Activated CD8-positive, alpha-beta memory T cell treated with anti-CD3 and anti-CD28 coated beads for 48 hours (primary cell): ENCODE results near the gene TREX2.

Experiments
- DNase-seq, 3 experiments: peaks; one replicate each; pipeline ENCODE4 v3.0.0-alpha.2; 2020; ENCODE audit warnings: low read depth in 2 of 3, low spot score in 2 of 3

Gene TREX2

DNA sequence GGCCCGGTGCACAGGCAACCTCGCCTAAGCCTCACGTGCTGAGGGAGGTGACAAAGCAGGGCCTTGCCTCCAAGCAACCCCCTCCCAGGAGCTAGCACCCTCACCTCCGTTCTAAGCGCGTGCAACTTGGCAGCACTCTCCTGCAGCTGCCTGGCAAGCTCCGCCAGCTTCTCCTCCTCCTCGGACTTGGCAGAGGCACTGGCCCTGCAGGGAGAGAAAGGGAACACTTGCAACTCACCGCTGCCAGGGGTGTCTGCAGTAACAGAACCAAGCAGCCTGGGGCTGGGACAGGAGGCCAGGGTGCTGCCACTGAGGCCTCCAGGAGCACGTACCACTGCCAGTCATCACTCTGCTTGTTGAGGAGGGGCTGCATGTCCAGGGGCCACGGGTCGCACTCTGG, 10.3 kb upstream of the TREX2 start:
- DNase-seq = no peak

GRCh38 chrX:153455571-153455970, 9.7 kb upstream of the TREX2 start:
- no peak for DNase-seq

DNA sequence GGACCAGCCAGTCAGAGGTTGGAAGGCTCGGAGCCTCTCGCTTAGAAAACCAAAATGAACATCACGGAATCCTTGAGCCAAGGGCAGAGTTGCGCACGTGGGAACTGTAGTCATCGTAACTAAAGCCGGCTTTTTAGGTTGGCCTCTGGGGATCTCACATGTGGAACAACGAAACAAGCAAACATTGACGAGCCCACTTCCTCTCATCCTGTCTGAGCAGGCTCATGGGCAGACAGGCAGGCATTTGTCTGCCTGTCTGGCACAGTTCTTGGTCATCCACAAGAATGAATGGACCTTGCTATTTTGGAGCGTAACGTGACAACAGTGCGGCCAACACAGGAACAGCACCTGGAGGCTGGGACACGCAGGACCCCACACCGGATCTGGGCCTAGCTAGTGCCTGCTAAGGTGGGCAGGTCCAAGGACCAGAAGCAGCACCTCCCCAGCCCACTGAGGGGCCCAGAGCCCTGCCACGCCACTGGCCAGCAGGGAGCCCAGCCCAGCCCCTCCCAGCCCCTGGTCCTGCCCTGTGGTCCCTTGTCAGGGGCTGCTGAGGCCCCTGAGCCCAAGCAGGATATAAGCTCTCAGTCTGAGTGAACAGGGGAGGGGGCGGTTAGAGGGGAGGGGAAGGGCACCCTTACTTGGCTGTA, 9.2 kb upstream of the TREX2 start:
- DNase-seq = no peak

GRCh38 chrX:153450949-153451277, 5.1 kb upstream of the TREX2 start:
- no peak for DNase-seq

- no peak for DNase-seq
Observed at GRCh38 chrX:153450114-153450948, 4.5 kb upstream of the TREX2 start.

DNA sequence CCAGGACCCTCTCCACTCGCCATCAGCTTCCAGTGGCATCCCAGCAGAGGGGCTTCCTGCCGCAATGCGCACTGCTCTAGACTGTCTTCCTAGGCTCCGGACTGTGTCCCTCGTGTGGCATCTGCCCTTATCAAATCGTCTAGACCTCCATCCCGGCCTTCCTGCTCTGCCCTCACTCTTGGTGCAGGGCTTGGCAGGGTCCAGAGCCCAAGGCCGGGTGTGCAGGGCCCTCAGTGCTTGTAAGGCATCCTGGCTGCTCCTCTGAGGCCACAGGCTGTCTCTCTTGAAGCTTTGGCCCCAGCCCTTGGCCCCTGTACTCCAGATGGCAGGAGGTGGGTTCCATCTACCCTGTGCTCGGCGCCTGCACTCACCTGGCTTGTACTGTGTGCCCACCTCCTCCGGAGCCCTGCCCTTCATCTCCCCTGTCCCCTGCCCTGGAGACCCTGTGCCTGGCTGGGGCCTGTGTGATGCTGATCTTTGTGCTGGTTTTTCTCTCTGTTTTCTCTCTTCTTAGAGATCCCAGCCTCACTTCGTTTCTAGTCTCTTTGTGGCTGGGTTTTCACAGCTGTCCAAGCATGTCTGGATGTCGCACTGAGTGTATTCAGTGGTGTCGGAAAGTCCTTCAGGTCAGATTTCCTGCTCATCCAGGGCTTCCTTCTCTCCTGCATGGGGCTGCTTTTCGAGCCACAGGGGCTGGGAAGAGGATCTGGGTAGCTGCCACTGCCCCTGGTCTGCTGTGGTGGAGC, 3.7 kb upstream of the TREX2 start:
- no peak for DNase-seq

DNA sequence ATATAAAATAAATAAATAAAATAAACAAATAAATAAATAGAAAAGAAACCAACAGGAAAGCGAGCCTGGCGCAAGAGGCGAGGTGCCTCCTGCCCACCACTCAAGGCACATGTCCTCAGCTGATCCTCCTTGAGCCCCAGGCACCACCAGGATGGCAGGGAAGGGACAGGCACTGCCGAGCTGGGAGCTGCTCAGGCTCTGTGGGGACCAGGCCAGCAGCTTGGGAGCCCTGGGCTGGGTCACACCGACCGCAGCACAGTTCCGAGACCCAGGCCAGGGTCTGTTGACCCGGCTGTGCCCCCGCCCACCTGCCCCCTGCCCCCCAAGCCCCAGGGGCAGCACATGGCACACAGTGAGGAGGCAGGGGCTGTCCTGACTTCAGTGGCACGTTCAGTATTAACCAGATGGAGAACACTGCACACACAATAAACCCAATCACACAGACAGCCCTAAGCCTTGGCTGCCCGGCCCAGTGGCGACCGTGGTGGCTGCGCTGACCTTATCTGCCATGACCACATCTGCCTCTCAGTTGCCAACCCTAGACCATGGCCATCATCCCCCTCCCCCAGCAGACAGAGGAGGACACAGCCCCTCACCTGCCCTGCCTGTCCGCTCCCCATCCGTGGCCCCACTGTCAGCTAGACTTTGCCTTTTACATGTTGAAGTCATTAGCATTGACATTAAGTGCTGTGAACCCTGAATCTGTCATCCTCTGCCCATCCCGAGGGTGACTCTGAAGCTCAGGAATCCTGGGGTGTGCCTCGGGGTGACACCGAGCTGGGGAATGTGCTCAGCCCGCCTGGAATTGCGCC, 2.9 kb upstream of the TREX2 start:
- DNase-seq = no peak

DNA sequence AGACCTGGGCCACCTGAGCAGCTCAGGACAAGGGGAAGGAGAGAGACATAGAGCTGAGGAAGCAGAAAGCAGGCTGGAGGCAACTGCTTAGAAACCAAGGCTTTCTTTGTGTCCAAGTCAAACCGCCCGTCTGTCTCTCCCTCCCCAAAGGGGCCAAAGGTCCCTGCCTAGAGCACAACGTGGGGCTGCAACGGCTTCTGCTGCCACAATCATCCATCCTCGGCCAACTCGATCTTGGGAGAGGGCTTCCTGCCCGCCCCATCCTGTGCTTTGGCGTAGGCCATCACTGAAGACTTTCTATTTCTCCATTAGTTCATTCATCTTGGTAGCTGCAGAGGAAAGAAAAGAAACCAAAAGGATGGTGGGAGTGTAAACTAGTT, 1.7 kb upstream of the TREX2 start:
- no peak for DNase-seq

DNA sequence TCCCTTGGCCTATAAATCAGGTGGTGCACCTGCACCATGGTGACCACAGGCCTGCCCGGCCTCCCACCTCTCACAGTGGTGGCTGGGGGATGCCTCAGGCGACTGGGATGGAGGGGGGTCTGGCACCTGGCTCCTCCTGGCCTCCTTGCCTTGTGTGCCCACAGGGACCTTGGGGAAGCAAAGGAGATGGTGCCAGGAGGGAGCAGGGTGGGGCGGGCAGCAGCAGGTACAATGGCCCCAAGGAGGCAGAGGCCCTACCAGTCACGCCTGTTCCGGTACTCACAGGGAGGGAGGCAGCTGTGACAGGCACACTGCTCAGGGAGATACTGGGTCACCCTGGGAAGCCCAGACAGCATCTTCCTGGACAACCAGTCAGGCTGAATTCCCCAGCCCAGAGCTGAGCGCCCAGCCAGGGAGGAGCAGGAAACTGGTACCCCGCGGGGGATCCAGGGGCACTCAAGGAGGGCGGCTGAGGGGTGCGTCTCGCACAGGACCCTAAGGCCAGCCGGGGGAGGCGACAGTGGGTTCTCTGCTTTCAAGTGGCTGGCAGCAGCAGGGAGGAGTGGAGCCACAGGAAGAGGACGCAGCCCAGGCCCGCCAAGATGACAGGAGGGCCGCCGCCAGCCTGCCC, 1.2 kb upstream of the TREX2 start:
- DNase-seq = no peak

DNA sequence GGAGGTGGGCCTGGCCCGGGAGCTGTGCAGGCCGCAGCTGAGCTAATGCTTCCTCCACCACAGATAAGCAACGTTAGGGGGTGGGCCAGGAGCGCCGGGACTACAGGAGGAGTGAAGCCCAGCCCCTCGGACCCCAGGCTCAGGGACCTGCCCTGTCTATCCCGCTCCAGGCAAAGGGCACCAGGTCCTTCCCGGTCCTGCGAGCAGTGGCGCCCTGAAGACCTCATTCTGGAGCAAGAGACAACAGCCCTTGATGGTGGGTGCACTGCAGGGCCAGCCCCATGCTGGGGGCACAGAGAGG, 730 bp upstream of the TREX2 start:
- no peak for DNase-seq

DNA sequence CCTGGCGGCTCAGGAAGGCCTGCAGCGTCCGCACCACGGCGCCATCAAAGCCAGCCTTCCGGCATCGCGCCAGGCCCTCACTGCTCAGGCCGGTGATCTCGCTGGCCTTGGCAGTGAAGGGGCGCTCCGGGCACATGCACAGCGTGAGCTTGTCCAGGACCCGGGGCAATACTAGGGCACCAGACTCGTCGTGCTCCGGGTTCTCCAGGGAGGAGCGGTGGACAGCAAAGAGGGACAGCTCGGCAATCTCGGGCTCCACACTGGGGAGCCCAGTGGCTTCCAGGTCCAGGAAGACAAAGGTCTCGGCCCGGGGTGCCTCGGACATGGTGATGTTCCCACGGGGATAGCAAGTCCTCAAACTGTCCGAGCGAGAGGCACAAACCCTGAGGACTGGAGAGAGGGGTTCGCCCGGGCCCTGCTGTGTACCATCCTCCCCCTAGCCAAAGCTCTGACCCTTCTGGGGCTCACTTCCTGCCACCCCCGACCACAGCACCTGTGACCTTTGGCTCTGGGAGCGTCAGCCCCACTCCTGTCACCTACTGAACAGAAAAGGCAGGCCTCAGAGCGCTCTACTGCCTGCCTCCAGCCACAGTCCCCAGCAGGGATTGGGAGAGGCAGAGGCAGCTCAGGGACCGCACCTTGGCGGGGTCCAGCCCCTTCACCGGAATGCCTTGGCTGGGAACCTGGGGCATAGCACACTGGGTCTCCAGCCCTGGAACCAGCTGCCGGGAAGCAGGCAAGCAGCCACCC, 575 bp downstream of the TREX2 start:
- no peak for DNase-seq

- DNase-seq = no peak
Observed at GRCh38 chrX:153444333-153445011, 1.4 kb downstream of the TREX2 start.

DNA sequence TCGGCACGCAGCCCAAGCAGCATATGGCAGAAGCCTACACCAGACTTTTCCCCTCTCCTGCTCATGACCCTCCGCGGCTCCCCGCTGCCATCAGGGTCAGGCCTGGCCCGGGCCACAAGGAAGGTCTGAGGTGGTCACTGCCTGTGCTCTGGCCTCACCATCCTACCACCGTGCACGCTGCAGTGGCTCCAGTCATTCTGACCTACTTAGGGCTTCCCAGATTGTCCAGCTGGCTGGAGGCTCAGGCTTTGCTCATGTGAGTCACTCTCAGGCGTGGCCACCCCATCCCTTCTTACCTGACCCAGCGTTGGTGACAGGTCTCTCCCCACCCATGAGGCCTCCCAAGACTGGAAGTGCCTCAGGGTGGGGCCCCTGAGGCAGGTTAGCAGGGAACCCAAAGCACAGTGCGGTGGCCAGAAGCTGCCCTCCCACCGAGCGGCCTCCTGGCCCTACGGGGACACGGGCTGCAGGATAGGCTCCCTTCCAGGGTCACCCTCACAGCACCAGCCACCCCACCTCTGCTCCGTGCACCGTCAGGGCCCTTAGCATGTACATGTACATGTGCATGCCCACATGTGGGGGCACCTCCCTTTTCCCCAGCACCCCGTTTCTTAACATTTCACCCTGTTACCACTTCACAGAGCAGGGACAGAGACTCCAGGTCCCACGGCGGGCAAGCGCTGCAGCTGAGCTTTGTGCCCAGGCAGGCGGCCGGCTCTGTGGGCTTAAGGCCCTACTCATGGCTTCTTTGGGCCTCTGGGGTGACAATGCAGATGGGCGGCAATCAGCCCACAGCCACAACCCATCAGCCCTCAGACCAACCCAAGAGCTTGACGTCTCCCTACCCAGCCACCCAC, 2.2 kb downstream of the TREX2 start:
- no peak for DNase-seq

DNA sequence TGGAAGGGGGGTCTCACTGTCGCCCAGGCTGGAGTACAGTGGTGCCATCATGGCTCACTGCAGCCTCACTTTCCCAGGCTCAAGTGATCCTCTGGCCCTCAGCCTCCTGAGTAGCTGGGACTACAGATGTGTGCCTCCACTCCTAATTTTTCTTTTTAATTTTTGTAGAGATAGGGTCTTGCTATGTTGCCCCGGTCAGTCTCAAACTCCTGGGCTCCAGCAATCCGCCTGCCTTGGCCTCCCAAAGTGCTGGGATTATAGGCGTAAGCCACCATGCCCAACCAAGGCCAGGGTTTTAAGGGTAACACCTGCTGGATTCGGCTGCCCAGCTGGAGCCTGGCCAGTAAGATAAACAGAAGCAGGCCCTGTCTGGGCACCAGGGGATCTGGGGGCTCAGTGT, 3.4 kb downstream of the TREX2 start:
- DNase-seq = no peak

DNA sequence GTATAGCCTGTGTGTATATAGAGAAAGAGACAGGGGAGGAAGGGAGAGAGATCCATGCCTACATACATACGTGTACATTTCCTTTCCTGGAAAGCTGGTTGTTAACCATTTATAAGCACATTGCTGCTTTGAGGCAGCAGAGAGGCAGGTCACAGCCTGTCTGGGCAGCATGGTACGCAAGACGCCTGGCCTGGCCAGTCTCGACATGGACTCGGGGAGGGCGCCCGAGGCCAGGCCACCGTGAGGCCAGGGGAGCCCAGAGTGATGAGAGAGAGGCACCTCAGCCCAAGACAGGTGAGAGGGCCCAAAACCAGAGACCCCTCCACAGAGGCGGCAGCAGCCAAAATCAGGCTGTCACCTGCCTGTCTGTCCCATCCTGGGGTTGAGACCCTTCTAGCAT, 3.9 kb downstream of the TREX2 start:
- DNase-seq = no peak

DNA sequence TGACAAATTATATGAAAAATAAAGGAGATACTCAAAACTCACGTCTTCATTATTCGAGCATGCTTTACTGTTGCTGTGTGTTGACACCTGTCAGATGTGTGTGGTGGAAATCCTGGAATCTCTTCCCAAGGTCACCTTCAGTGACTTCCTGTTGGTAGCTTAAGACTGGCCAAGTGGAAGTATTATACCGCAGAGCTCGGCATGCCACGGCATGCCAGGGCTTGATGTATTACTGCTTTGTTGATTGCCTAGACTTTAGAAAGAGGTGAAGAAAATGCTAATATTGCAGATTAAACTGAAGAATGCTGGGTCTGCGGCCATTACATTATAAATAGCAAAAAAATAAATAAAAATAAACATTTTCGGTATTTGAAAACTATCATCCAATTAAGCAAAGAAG, 4.6 kb downstream of the TREX2 start:
- DNase-seq = no peak

DNA sequence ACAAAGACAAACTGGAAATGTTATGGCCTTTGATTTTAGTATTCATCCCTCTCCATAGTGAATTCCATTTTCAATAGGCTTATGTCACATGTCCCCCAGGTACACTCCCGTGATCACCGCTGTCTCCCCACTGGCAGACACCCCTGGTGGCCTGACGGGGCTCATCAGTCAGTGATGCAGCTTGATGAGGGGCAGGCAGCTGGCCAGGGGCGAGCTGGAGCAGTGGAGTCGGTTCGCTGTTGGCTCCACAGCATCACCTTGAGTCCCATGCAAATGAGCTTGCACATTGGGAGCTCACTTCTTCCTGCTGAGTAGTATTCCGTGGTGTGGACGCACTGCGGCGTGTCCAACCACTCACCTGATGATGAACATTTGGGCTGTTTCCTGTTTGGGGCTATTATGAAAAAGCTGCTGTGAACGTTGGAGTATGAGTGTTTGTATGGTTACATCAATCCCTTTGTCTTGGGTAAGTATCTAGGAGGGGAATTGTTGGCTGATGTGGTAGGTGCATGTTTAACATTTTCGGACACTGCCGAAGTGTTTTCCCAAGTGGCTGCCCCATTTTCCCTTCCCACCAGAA, 5.2 kb downstream of the TREX2 start:
- DNase-seq = no peak

DNA sequence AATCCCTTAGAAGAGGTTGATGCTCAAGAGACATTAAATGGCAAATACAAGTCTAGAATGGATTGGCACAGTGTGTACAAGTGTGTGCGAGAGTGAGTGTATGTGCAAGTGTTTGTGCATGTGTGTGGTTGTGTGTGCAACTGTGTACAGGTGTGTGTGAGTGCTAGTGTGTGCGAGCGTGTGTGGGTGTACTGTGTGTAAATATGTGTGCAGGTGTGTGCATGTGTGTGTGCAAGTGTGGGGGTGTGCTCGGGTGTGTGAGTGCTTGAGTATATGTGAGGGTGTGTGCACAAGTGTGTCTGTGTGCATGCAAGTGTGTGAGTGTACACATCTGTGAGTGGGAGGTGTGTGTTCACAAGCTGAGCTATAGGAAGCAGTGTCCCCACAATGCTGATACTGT, 5.9 kb downstream of the TREX2 start:
- DNase-seq = no peak

GRCh38 chrX:153438532-153438931, 7.3 kb downstream of the TREX2 start:
- DNase-seq = no peak
